HG02970 (cell line): Measurements from ENCODE around the gene HDAC5.
"Not testable (repeated sequence)": the region's sequence is repeated elsewhere in the genome, so short reads cannot be mapped to it uniquely, and the experiment has no call there.

Experiments used
- ATAC-seq: cut with Tn5 transposase; IDR thresholded peaks from one replicate; pipeline ENCODE4 v1.9.1; 2021; ENCODE audit warnings: mild to moderate bottlenecking, moderate library complexity, moderate number of reproducible peaks; ENCODE audit not compliant: unreplicated experiment, low FRiP score

The HDAC5 gene

GRCh38 chr17:44038604-44039011 is 84.8 kb downstream of the HDAC5 start:
- no peak for ATAC-seq

- no peak for ATAC-seq
Measured at GRCh38 chr17:44037471-44037870, 86.0 kb downstream of the HDAC5 start.

GRCh38 chr17:44034688-44035087 is 88.8 kb downstream of the HDAC5 start:
- ATAC-seq: not testable (repeated sequence)

GRCh38 chr17:44033861-44034408 is 89.5 kb downstream of the HDAC5 start:
- ATAC-seq: no peak

- ATAC-seq: no peak
Measured at GRCh38 chr17:44030482-44030881, 93.0 kb downstream of the HDAC5 start.

- ATAC-seq: no peak
Measured at GRCh38 chr17:44029736-44030135, 93.7 kb downstream of the HDAC5 start.
